CD1c-positive myeloid dendritic cell (primary cell): Measurements from ENCODE around the gene LRRC14B.

Experiments
- DNase-seq: peaks from one replicate; pipeline ENCODE4 v3.0.0-alpha.2; 2016; ENCODE audit errors: extremely low spot score

The LRRC14B gene

GRCh38 chr5:174876-175465 is 16.3 kb upstream of the LRRC14B start:
- DNase-seq: no peak

- no peak for DNase-seq
Measured at GRCh38 chr5:176296-176823, 14.9 kb upstream of the LRRC14B start.

- DNase-seq: no peak
Measured at GRCh38 chr5:178110-178509, 13.2 kb upstream of the LRRC14B start.

GRCh38 chr5:179401-179800 is 11.9 kb upstream of the LRRC14B start:
- no peak for DNase-seq

GRCh38 chr5:180286-180918 is 10.9 kb upstream of the LRRC14B start:
- DNase-seq: no peak

- DNase-seq: no peak
Measured at GRCh38 chr5:181160-181559, 10.1 kb upstream of the LRRC14B start.

- no peak for DNase-seq
Measured at GRCh38 chr5:181566-181965, 9.7 kb upstream of the LRRC14B start.

GRCh38 chr5:182126-182525 is 9.2 kb upstream of the LRRC14B start:
- DNase-seq: no peak

GRCh38 chr5:184471-184870 is 6.8 kb upstream of the LRRC14B start:
- no peak for DNase-seq

- DNase-seq: no peak
Measured at GRCh38 chr5:185095-186070, 5.9 kb upstream of the LRRC14B start.

GRCh38 chr5:186091-187041 is 4.9 kb upstream of the LRRC14B start:
- no peak for DNase-seq

- no peak for DNase-seq
Measured at GRCh38 chr5:187042-187431, 4.3 kb upstream of the LRRC14B start.

GRCh38 chr5:187617-188451 is 3.5 kb upstream of the LRRC14B start:
- DNase-seq: no peak

GRCh38 chr5:188488-189481 is 2.5 kb upstream of the LRRC14B start:
- DNase-seq: peak; percentile 84

GRCh38 chr5:189486-189885 is 1.8 kb upstream of the LRRC14B start:
- no peak for DNase-seq

GRCh38 chr5:189976-190365 is 1.3 kb upstream of the LRRC14B start:
- DNase-seq: no peak

- no peak for DNase-seq
Measured at GRCh38 chr5:190366-191035, 794 bp upstream of the LRRC14B start.

GRCh38 chr5:191949-192690 is 825 bp downstream of the LRRC14B start:
- DNase-seq: no peak
